Measurements from ENCODE around the gene RNF157.

DNA sequence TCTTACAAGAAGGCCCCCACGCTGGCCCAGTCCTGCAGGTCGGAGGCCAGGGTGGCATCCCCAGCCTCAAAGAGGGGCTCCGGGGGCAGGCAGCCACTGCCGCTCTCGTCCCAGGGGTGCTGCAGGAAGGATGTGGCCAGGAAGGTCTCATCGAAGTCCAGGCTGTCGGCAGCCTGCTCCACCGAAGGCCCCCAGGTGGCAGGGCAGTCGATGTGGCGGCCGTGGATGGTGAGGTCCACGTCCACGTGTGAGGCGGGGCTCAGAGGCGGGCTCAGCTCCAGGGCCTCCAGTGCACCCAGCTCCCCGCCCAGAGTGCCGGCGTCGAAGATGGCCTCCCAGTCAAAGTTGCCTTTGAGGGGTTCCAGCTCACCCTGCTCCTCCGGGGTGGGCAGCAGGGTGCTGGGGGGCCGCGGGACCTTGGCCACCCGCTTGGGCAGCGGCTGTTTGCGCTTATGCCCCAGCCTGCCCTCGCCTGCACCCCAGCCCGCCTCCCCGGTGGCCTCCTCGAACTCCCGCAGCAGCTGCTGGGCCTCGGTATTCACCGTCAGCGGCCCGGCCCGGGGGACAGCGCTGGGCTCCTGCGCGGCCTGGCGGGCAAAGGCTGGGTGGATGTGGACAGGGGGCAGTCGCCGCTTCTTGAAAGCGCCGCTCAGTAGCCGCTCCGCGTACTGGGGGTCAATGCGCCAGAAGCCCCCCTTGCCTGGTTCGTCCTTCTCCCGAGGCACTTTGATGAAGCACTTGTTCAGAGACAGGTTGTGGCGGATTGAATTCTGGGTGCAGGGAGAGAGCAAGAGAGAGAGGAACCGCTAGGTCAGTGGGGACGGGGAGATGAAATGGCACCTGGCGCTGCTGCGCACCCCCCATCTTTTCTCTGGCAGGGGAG is 102.7 kb downstream of the RNF157 start:
- TF ChIP-seq CTCF (IDR thresholded peaks at IDR 0.05; ENCODE audit: low read depth, low read length, poor library complexity, severe bottlenecking): no peak
- no peak for TF ChIP-seq EZH2phosphoT487 (IDR thresholded peaks at IDR 0.05; ENCODE audit: borderline replicate concordance, low read length)

All from DOHH2 (cell line).